Stromal cell of bone marrow (primary cell): Measurements from ENCODE around the gene RGCC.

ENCODE experiments used
- DNase-seq: peaks from one replicate; pipeline ENCODE4 v3.0.0-alpha.2; 2012; ENCODE audit warnings: low read depth

RGCC gene

DNA sequence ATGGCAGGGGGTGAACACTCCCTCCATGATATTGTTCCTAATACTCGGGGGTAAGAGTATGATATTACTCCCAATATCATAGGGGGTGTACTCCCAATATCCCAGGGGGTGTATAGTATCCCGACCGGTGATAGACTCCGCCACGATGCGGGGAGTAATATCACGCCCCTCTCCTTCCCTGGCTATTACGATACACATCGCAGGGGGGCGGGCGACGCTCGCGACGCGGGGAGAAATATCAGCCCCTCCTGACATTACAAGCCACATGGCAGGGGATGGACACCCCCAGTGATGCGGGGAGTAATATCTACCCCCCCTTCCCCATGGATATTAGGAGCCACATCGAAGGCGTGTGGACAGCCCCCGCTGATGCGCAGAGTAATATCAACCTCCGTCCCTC, 3.2 kb upstream of the RGCC start:
- no peak for DNase-seq

- no peak for DNase-seq
These were observed 1.5 kb upstream of the RGCC start for GRCh38 chr13:41455725-41456419.

DNA sequence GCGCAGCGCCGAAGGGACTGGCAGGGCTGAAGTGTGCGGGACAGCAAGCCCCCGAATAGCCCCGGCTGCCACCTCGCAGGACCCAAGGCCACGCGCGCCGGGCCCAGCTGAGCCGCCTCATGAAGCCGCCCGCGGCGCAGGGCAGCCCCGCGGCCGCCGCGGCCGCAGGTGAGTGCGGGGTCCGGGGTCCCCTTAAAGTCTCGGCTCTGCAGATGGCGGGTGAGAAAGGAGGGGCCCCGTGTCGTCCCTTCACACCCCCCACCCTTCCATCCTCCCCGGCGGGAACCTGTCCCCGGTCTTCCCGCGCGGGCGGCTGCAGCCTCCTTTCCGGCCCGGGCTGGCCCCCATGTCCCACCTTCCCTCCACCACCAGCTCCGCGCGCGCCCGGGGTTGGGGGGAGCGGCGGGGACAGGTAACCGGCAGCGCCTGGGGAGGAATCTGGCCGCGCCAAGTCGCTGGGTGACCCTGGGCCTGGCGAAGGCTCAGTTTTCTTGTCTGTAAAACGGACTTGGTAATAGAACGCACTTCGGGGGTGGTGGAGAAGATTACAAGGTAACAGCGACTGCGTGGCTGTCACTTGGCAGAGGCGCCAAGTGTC, 338 bp downstream of the RGCC start:
- no peak for DNase-seq

DNA sequence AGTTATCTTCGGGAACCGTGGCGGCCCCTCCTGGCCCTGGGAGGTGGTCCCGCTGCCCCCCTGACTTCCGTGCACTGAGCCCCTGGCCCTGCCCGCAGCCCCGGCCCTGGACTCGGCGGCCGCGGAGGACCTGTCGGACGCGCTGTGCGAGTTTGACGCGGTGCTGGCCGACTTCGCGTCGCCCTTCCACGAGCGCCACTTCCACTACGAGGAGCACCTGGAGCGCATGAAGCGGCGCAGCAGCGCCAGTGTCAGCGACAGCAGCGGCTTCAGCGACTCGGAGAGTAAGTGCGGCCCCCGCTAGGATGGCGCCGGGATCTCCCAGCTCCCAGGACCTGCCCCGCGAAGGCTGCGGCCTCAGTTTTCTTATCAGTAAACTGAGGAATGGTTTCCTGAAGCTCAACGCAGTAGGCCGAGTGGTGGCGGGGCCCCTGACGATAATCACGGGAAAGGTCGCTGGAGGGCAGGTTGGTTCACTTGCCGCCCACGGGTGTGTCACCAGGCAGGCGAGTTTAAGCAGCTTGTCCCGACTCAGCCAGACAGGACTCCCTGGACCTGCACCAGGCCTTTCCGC, 924 bp downstream of the RGCC start:
- DNase-seq: no peak

- DNase-seq: peak; percentile 21
These were observed 1.5 kb downstream of the RGCC start for GRCh38 chr13:41458761-41459431.

- no peak for DNase-seq
These were observed 2.2 kb downstream of the RGCC start for GRCh38 chr13:41459432-41460073.

DNA sequence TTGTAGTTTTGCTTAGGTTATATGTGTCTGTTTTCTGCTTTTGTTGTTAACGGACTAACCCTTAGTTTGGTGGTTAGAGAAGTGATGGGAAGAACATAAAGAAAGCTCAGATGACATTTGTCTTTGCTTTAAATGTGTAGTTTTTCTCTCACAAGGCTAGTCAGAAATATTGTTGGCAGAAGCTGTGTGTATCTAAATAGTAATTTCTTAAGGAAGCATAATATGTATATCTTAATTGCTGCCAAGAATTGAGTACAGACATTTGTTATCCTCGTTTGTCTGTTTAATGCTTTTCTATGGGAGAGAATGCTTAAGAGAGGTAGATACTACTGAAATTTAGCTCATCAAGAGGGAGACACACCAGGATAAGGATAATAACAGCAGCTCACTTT, 2.7 kb downstream of the RGCC start:
- no peak for DNase-seq

- DNase-seq: no peak
These were observed 3.6 kb downstream of the RGCC start for GRCh38 chr13:41460930-41461329.

- no peak for DNase-seq
These were observed 4.3 kb downstream of the RGCC start for GRCh38 chr13:41461527-41462139.

DNA sequence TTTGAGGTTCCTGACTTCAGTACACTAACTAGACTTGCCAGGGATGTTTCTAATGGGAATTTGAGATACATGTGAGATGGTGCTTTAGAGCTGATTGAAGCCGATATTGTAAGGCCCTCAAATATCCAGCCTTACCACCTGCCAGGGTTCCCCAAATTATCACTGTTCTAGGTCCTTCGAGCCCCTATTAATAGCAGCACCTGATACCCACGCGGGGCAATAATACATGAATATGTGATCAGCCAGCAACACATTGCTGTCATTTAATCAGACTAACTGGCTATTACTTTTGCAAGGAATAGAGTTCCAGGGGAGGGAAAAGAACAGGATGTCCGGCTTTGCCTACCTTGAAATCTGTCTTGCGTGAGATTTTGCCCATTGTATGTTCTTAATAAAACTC, 5.1 kb downstream of the RGCC start:
- no peak for DNase-seq

DNA sequence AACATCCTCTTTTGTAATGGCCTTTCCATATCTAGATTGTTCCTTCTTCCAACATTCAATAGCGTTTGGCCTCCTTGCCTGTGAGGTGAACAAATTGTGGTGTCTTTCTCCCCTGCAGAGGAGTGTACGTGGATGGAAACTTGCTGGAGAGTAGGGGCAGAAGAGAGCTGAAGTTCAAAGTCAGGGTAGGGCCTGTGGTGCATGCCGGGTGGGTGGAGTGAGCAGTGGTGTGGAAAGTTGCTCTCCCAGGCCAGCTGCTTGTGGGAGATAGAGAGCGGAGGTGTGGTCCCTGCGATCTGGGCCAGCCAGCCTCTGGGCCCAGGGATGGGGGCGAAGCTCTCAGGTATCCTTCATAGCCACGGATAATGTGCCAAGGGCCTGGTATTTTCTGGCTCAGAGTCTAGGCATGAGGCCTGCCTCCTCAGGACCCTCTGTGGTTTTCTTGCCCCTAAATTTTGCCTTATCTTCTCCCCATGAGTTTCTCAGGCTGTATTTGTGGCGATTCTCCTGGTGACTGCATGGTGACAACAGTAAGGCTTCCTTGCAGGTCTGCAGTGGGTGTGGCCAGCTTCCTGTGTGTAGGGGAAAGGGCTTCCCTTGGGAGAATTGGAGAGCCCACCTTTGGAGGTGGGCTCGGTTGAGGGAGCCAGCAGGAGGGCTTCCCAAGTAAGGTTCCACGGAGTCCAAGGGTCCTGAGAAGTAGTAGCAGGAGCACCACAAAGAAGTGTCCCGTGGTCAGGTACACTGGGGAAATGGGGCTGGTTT, 6.7 kb downstream of the RGCC start:
- no peak for DNase-seq

DNA sequence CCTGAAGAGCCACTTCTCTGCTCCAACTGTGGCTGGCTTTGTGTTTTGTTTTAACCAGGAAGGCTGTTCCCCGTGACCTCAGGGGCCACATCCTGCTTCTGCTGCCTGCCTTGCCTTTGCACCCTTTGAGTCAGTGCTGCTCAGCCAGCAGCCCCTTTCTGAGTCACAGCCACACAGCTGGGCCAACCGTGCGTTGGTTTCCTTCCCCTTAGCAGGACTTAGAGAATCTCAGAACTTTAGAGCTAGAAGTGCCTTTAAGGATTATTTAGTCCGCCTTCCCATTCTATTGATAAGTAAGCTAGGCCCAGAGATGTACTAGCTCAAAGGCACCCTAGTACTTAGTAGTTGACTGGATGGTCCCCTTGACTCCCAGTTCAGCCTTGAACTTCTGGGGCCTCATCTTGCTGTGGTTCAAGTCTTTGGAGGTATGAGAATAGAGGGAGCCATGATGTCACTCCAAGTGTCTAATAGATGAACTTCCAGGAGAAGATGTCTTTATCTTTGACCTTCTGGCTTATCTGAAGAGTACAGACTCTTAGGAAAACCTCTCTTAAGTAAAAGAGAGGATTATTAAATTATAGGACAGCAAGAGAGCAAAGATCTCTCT, 8.0 kb downstream of the RGCC start:
- DNase-seq: peak; percentile 57

GRCh38 chr13:41465898-41466320, 8.6 kb downstream of the RGCC start:
- no peak for DNase-seq

DNA sequence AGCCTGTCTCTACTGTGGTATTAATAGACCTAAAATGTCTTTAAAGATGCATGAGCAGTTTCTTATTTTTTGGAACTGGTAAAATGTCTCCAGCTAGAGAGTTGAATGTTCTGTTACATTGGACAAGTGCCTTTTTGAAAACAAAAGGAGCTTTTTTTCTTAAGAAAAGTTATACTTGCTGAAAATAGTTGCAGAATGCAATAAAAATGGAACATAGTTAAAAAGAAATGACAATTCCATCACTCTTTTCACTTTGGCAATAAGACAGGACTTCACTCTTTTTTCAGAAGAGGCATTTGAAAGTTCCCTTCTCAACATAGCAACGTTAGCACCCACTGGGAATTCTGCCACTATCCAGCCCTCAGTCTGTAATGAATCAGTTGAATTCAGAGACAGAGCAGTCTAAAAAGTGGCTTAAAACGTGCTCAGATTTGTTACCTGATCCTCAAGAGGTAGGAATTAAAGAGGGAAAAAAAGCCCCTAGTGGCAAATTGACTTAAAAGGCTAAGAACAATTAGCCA, 10.1 kb downstream of the RGCC start:
- no peak for DNase-seq

- no peak for DNase-seq
These were observed 11.3 kb downstream of the RGCC start for GRCh38 chr13:41468631-41469030.

DNA sequence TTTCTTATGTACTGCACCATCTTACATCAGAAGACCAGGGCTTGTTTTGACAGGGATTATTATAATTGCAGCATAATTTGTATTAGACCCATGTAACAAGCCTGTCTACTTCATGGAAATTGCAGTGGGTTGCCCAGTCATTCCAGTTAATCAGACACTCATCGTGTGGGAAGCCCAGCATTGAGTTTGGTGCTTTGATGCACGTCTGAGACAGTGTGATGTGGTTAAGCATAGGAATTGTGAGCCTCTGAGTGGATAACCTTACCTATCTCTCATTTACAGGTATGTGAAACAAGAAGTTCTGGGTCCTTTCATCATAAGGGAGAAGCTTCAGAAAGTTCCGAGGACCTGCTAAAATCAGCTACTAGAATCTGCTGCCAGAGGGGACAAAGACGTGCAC, 12.8 kb downstream of the RGCC start:
- DNase-seq: no peak

GRCh38 chr13:41471785-41472184, 14.4 kb downstream of the RGCC start:
- no peak for DNase-seq

DNA sequence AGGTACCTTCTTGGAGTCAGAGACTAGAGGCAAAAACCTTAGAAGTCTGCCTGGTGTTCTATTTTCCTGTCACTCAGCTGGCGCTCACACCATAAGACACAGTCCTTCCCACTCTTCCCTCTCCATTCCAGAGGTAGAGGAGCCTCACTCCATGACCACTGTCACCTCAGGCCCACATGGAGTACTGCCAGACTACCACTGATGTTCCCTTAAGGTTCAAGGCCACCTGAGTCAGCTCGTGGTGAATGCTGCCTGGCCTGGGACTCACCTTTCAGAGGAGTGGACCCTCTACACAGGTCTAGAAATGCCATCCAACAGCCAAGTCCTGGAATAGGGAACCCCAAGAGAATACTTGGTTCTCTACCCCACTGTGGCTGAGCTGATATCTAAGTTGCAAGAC, 29.9 kb downstream of the RGCC start:
- no peak for DNase-seq

DNA sequence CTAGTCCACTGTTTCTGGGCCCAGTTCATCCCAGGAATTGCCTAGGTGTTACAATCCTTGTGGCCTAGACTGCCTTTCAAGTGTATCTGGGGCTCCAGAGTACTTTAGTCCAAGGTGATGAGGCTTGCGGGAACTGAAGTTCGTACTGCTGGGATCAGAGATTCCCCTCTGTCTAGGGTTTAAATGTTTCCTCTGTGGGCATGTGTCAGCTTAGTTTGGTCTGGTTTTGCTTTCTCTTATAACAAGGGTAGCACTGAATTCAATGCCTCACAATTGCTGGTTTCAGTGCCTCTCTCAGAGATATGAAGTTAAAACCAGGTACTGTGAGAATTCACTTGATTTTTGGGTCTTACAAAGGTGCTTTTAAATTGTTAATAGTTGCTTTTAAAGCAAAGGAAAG, 30.8 kb downstream of the RGCC start:
- no peak for DNase-seq

GRCh38 chr13:41490371-41491015, 33.1 kb downstream of the RGCC start:
- no peak for DNase-seq
